Measurements from ENCODE around the gene WNT10A. TPM values are rescaled to one million over a fixed set of nuclear protein-coding genes. Genes with fewer than 3 reads are reported as not detected.

The WNT10A gene
- polyA plus RNA-seq, 4 donors, result 0.60 to 1.4 (median 1.1) TPM

- peak in 1 of 4 donors; percentile 60 for DNase-seq (ENCODE audit: low read depth in 4 of 4, low spot score in 3 of 4)
Observed at GRCh38 chr2:218876562-218877219, 4.0 kb upstream of the WNT10A start.

DNA sequence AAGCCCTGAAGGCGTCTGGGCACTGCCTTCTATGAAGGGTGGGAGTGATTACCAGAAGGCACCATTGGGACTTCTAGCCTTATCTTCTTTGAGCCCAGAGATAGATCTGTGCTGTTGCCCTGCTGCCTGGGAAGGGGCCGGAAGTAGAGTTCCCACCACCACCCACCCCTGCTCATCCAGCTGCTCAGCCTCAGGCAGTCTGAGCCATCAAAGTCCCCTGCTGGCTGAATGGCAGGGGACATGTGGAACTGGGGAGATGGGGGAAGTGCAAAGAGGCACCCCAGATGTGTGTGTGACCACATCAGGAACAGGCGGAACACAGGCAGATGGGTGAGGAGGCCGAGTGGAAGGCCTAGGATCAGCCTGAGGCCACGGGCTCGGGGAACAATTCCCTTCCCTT is 3.3 kb upstream of the WNT10A start:
- DNase-seq (ENCODE audit: low read depth in 4 of 4, low spot score in 3 of 4), result no peak

GRCh38 chr2:218877891-218878290 is 2.8 kb upstream of the WNT10A start:
- no peak for DNase-seq (ENCODE audit: low read depth in 4 of 4, low spot score in 3 of 4)

- DNase-seq (ENCODE audit: low read depth in 4 of 4, low spot score in 3 of 4), result no peak
Observed at GRCh38 chr2:218878486-218878885, 2.2 kb upstream of the WNT10A start.

DNA sequence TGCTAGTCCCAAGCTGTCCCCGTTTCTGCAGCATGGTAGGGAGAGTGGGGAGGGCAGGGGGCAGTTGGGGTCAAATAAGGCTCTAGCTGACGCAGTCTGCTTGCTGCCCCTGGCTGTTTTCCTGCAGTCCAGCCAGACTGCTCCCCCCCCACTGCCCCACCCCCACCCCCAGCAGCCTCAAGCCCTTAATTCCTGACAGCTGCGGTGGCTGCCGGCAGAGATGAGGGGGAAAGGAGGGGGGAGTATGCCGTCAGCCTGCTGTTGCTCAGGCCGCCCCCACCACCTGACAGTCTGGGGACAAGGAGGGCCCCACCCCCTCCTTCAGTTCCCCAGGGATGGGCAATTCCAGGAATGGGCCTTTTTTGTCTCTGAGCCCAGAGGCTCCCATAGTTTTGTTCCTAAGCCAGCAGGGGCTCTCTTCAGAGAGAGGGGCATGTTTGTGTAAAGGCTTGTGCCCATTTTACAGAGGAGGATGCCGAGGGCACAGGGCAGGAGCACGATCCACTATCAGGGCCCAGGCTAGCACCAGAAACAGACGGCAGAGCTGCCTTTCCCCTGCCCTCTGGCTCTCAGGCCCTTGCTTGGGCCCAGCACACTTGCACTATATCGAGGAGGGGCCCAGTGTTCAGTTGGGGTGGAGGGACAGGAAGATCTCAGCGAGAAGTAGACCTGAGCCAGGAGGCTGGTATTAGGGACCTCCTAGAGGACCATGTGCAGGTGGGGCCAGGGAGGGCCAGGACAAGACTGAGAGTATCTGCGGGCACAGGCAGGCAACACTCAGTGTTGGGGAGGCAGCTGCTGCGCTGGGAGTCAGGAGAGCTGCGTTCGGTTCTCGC is 1.5 kb upstream of the WNT10A start:
- no peak for DNase-seq (ENCODE audit: low read depth in 4 of 4, low spot score in 3 of 4)

DNA sequence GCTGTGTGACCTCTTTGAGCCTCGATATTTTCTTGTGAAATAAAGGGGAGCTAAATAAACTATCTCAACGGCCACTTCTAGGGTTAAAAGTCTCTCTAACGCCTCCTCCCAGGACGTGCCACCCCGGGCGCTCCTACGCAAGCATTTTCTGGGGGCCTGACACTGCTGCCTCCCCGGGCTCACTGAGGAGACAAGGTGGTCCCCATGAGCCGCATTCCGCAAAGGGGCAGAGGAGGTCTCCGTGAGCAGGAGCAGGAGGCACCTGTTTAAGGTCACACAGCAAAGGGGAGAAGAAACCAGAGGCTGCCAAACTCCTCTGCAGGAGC is 913 bp upstream of the WNT10A start:
- no peak for DNase-seq (ENCODE audit: low read depth in 4 of 4, low spot score in 3 of 4)

- DNase-seq (ENCODE audit: low read depth in 4 of 4, low spot score in 3 of 4), result no peak
Observed at GRCh38 chr2:218880859-218881594, 375 bp downstream of the WNT10A start.

DNA sequence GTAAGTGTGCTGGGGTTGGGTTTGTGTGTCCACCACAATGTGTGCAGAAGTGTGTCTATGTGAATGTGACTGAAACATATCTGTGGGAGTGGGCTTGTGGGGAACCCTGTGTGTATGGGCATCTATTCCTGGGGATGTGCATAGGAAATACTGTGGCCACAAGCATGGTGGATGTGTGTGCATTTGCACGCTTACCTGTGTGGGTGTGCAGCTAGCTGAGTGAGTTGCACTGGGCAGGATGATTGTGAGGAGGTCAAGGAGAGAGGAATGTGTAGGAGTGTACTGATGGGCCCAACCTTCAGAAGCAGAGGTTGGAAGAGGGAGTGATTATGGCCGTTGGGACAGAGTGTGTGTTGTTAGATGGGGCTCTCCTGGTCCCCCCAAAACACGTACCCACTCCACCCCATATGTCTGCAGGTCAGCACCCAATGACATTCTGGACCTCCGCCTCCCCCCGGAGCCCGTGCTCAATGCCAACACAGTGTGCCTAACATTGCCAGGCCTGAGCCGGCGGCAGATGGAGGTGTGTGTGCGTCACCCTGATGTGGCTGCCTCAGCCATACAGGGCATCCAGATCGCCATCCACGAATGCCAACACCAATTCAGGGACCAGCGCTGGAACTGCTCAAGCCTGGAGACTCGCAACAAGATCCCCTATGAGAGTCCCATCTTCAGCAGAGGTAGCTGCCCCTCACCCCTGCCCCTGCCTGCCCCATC is 1.2 kb downstream of the WNT10A start:
- no peak for DNase-seq (ENCODE audit: low read depth in 4 of 4, low spot score in 3 of 4)

DNA sequence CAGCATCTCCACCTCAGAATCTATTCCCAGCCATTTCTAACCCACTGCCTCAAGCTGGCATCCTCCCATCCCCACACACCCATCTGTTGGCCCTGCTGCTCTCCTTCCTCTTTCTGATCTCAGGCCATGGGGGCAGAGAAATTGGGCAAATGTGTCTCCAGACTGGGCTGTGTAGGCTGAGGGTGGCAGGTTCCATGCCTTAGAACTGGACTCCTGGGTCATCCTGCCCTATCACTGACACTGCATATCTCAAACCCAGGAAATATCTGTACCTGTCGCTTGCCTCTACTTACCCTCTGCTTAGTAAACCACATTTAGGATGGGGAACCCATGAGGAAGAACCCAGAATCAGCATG is 1.8 kb downstream of the WNT10A start:
- no peak for DNase-seq (ENCODE audit: low read depth in 4 of 4, low spot score in 3 of 4)

DNA sequence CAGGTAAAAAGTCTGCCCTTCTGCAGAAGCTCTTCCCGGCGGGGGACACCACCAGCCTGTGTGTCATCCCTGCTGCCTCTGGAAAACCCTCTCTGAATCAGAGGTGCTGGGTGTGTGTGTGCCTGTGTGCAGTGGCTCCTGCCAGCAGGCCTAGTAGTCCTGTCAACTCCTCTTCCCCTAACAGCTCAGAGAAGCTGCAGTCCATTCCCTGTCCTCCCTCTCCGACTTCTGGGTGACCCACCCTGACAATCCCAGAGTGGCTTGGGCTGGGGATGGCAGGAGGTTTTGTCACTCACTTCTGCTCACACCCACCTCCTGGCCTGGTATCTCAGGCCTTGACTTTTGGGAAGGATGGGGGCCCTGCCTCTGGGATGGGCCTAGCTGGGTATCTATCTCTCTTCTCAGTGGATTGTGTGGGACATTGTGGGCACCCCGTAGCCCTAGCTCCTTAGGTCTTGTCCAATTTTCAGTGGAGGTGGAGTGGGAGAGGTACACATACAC is 2.3 kb downstream of the WNT10A start:
- no peak for DNase-seq (ENCODE audit: low read depth in 4 of 4, low spot score in 3 of 4)

DNA sequence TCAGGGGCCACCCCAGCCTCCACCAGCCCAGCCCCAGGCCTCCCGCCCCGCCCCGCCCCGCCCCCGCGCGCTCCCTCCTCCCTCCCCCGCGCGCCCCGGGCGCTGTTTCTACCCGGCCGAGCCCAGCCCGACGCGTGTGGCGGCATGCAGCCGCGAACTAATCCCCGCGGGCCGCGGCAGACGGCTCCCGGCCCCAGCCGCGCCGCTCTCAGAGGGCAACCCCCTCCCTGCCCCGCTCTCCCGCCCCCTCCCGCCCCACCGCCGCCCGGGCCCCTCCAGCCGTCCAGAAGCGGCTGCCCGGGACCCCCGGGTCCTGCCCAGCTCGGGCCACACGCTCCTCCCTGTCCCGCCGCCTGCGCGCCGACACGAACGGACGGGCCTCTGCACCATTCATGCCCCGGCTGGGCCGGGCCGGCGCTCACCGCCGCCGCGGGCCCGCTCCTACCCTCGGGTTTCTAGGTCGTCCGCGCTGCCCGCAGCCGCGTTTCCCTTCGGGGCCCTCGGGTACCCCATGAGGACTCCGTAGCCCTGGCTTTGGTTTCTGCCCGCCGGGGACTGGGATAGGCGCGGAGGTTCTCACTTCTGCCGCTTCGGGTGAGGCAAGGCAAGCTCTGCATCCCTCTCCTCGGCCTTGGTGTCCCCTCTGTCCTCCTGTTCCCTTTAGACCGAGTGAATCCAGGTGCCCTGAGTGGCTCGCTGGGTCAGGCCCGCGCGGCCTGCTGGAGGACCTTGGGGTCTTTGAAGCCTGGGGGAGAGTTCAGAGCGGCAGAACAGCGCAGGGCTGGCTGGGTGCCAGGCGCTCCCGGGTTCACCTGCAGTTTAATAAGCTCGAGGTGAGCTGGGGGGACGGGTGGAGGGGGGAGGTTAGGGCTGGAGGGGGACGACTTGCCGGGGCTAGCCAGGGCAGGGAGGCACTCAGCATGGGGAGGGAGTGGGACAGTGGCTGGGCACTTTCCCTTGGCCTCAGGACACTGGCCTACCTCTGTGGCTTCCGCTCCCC is 3.1 kb downstream of the WNT10A start:
- DNase-seq (ENCODE audit: low read depth in 4 of 4, low spot score in 3 of 4), result no peak

GRCh38 chr2:218884519-218884918 is 3.9 kb downstream of the WNT10A start:
- no peak for DNase-seq (ENCODE audit: low read depth in 4 of 4, low spot score in 3 of 4)

DNA sequence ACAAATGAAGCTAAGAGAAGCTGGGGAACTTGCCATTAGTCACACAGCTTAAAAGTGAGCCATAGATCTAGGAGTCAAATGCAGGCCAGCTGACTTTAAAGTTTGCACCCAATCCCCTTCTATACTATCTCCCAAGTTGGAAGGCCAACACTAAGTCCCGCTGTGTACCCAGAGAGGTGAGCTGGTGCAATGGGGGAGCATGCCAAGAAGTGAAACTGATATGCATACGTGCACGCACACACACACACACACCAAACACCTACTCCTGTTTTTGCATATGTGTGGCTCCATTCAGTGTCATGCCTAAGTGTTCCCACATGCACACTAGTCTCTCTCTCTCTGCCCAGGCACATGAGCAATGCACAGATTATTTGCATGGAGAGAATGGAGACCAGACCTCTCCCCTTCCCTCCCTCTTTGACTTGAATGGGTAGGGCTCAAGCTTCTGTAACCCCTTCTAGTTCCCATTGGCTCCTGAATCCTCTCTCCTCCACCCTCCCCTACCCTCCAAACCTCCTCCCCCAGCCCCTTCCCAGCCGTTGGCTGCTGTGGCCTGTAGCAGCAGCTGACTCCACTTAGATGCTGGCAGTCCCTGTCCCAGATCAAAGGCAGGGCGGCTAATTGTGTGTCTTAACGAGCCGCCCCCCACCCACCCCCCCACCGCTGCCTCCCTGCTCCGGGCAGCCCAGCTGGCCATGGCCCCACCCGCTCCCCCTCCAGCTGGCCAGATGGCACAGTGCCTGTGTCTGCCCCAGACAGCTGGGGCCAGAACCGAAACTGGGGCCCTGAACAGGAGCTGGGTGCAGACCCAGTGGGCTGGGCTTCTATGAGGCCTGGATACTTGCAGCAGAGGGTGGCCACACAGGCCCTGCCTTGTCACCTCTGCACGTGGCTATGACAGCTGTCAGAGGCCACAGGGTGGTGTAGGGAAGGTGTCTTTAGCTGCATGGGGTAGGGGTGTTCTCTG is 5.6 kb downstream of the WNT10A start:
- no peak for DNase-seq (ENCODE audit: low read depth in 4 of 4, low spot score in 3 of 4)

DNA sequence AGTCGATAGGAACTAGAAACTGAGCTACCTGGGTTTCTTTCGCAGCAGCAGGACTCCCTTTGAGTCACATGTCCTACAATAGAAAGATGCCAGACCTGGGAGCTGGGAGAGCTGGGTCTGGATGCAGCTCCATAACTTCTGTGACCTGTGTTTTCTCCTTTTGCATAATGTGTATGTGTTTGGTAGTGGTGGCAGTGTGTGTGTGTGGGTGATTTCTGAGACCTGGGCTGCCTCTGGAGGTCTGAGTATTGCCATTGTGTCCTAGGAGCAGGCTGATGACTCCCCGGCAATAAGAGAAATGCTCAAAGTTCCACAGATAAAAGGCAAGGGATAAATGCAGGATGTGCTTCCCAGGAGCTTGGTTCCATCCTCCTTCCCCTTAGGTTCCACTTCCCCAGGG is 6.4 kb downstream of the WNT10A start:
- no peak for DNase-seq (ENCODE audit: low read depth in 4 of 4, low spot score in 3 of 4)

- no peak for DNase-seq (ENCODE audit: low read depth in 4 of 4, low spot score in 3 of 4)
Observed at GRCh38 chr2:218888341-218888740, 7.7 kb downstream of the WNT10A start.

- no peak for DNase-seq (ENCODE audit: low read depth in 4 of 4, low spot score in 3 of 4)
Observed at GRCh38 chr2:218889937-218890336, 9.3 kb downstream of the WNT10A start.

GRCh38 chr2:218890369-218890768 is 9.7 kb downstream of the WNT10A start:
- no peak for DNase-seq (ENCODE audit: low read depth in 4 of 4, low spot score in 3 of 4)

DNA sequence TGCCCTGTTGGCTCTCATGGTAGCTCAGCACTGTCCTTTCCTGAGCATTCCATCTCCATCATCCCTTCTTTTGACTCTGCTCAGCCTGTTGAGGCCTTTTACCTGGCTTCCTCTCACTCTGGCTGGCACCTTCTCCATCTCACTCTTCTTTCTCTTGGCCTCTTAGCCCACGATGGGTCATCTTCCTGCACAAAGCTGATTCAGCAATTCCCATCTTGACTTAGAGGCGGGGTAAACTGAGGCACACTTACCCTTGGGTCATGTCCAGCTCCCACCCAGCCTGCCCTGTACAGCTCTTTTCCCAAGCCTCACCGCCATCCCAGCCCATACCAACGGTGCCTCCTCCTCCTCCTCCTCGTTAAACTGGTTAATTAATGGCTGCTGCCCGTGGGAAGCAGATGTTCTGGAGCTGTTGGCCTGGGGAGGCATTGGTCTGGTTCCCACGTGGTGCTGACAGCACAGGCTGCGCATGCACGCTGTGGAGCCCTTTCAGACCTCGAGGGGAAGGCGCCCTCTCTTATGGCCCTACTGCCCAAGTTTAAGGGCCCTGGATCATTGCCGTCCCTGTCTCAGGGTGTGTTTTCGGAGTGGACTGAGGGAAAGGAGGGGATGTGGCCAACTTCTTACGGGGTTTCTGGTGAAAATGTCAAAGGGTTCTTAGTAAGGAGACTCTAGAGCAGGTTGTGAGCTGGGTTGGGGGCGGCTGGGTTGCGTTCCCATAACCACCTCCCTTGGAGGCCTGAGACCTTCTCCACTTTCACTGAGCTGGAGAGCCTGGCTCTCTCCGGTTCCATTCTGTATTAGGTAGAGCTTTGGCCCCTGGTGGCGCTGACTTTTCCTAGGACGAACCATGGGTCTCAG is 10.9 kb downstream of the WNT10A start:
- DNase-seq (ENCODE audit: low read depth in 4 of 4, low spot score in 3 of 4), result no peak
